K562 (cell line): Measurements from ENCODE around the gene LRRN3. TPM values are rescaled to one million over a fixed set of nuclear protein-coding genes. Genes with fewer than 3 reads are reported as not detected.

Experiments
- ATAC-seq: fragments of 200-7000 bp; cut with Tn5 transposase; 3 replicates; pipeline ENCODE4 v1.9.1; 2020; ENCODE audit warnings: moderate library complexity
- BruUV-seq: library from RNA; stranded (reverse); fragments of 400-500 nt; replicated peaks from 2 replicates; lab custom pipeline; 2021; lab: Mats Ljungman, UMichigan
- CTCF ChIA-PET: fragments of 300-600 bp; formaldehyde crosslinking; extraction: SDS; loops from one replicate; lab custom pipeline; 2021; ENCODE audit warnings: low intra/inter-chr PET ratio; lab: Yijun Ruan, JAX
- POLR2A ChIA-PET: fragments of 300-600, 350-650 bp; sonication (Branson Sonifier 250); formaldehyde crosslinking; extraction: SDS; loops from one replicate; lab custom pipeline; 2021; ENCODE audit warnings: antibody characterized with exemption, inconsistent platforms; lab: Yijun Ruan, JAX
- DNase-seq, 4 experiments: peaks; one replicate each; pipeline versions ENCODE4 v3.0.0 to v3.0.0-alpha.2; 2011 to 2018; ENCODE audit warnings: low spot score in 3 of 4, mixed read lengths in 3 of 4; ENCODE audit errors: extremely low read depth in 1 of 4
- FAIRE-seq: peaks from 2 replicates; lab custom pipeline; 2011; peaks lifted over from hg19 to GRCh38; lab: Jason Lieb, UNC
- H2AFZ ChIP-seq: 2 replicates; pipeline ENCODE4 v1.6.0; 2011; ENCODE audit warnings: low read depth, low read length, control low read depth, inconsistent platforms
- H3K27ac ChIP-seq: fragments of 200-600 bp; 3 replicates; pipeline ENCODE4 v1.8.0; 2011; ENCODE audit warnings: low read depth, mild to moderate bottlenecking, control low read depth, inconsistent platforms, low read length, moderate library complexity, mixed read lengths; ENCODE audit errors: extremely low read depth
- H3K27me3 ChIP-seq, 2 experiments: fragments of 300-600 bp in 1 of 2; 2 replicates in 1 of 2; 3 replicates in 1 of 2; pipeline versions ENCODE4 v1.6.0 to v1.8.0; 2011; ENCODE audit warnings: inconsistent platforms in 2 of 2, low read length in 2 of 2, mild to moderate bottlenecking in 1 of 2, mixed read lengths in 1 of 2, moderate library complexity in 1 of 2; ENCODE audit not compliant: control insufficient read depth in 2 of 2, insufficient read depth in 2 of 2
- H3K36me3 ChIP-seq: fragments of 300-600 bp; 3 replicates; pipeline ENCODE4 v1.8.0; 2011; ENCODE audit warnings: mild to moderate bottlenecking, low read length, inconsistent platforms; ENCODE audit not compliant: control insufficient read depth, insufficient read depth
- H3K4me1 ChIP-seq, 2 experiments: fragments of 200-600 bp in 1 of 2; replicated peaks in 1 of 2; 2 replicates in 1 of 2; 3 replicates in 1 of 2; pipeline versions ENCODE4 v1.5.1 to v1.8.0; 2011; ENCODE audit warnings: inconsistent platforms in 2 of 2, low read length in 2 of 2, mild to moderate bottlenecking in 1 of 2, mixed read lengths in 1 of 2, moderate library complexity in 1 of 2; ENCODE audit not compliant: control insufficient read depth in 2 of 2, insufficient read depth in 2 of 2
- H3K4me2 ChIP-seq: 2 replicates; pipeline ENCODE4 v1.6.1; 2011; ENCODE audit warnings: low read length, control low read depth, inconsistent platforms, mixed read lengths; ENCODE audit not compliant: insufficient read depth
- H3K4me3 ChIP-seq: fragments of 200-600 bp; sonication (generic), shearing (Covaris generic); 2 replicates; pipeline ENCODE4 v1.5.1; 2016; ENCODE audit warnings: control low read depth, inconsistent platforms
- H3K79me2 ChIP-seq: fragments of 200-600 bp; 3 replicates; pipeline ENCODE4 v1.8.0; 2011; ENCODE audit warnings: low read length, inconsistent platforms; ENCODE audit not compliant: control insufficient read depth, insufficient read depth
- H3K9ac ChIP-seq, 2 experiments: 2 replicates each; pipeline versions ENCODE4 v1.6.0 to v1.6.1; 2011; ENCODE audit warnings: low read depth in 2 of 2, low read length in 2 of 2, control low read depth in 1 of 2, inconsistent platforms in 1 of 2, mild to moderate bottlenecking in 1 of 2, mixed read lengths in 1 of 2; ENCODE audit not compliant: insufficient read depth in 1 of 2
- H3K9me1 ChIP-seq: one replicate; pipeline ENCODE4 v1.6.0; 2011; ENCODE audit warnings: inconsistent platforms, mild to moderate bottlenecking, low read length, moderate library complexity; ENCODE audit not compliant: control insufficient read depth, insufficient read depth
- H3K9me3 ChIP-seq: replicated peaks from 2 replicates; pipeline ENCODE4 v1.5.1; 2011; ENCODE audit warnings: low read depth, low read length, inconsistent platforms; ENCODE audit not compliant: control insufficient read depth, insufficient read depth
- H4K20me1 ChIP-seq: replicated peaks from 2 replicates; pipeline ENCODE4 v1.6.1; 2011; ENCODE audit warnings: low read length, inconsistent platforms, mixed read lengths; ENCODE audit not compliant: control insufficient read depth, insufficient read depth
- CHD2 ChIP-seq: IDR thresholded peaks from 2 replicates; pipeline ENCODE4 v1.6.1; 2011; ENCODE audit warnings: low read depth, low read length
- DEAF1 ChIP-seq: fragments of 450-650 bp; formaldehyde crosslinking; IDR thresholded peaks from 2 replicates; pipeline ENCODE4 v1.4.0; 2020; ENCODE audit warnings: mild to moderate bottlenecking, moderate library complexity
- FOXM1 ChIP-seq, 2 experiments: fragments of 450-650 bp in 1 of 2; sonication (generic) in 1 of 2; formaldehyde crosslinking in 1 of 2; IDR thresholded peaks; 2 replicates each; pipeline versions ENCODE4 v1.6.1 to v1.9.0; 2017 to 2022; ENCODE audit warnings: low read depth in 2 of 2, mild to moderate bottlenecking in 2 of 2, missing genetic modification reagents in 1 of 2, moderate library complexity in 1 of 2
- ILK ChIP-seq: fragments of 450-650 bp; IDR thresholded peaks from 2 replicates; pipeline ENCODE4 v1.6.1; 2016; ENCODE audit warnings: missing genetic modification characterization, low read depth, mild to moderate bottlenecking, missing compliant biosample characterization, moderate library complexity, borderline replicate concordance
- KAT7 ChIP-seq: sonication (generic); formaldehyde crosslinking; IDR thresholded peaks from 2 replicates; pipeline ENCODE4 v1.8.0; 2022; ENCODE audit warnings: missing genetic modification reagents, mild to moderate bottlenecking, borderline replicate concordance
- NBN ChIP-seq: fragments of 450-650 bp; IDR thresholded peaks from 2 replicates; pipeline ENCODE4 v1.6.1; 2016; ENCODE audit warnings: low read depth, mild to moderate bottlenecking
- NEUROD1 ChIP-seq: fragments of 150-350 bp; IDR thresholded peaks from 2 replicates; pipeline ENCODE4 v1.6.1; 2014; ENCODE audit warnings: borderline replicate concordance, low read length, low read depth; ENCODE audit not compliant: partially characterized antibody
- NFIC ChIP-seq: fragments of 450-650 bp; IDR thresholded peaks from 2 replicates; pipeline ENCODE4 v1.6.1; 2017; ENCODE audit warnings: mild to moderate bottlenecking, inconsistent platforms
- SMAD3 ChIP-seq: fragments of 450-650 bp; formaldehyde crosslinking; conservative IDR thresholded peaks from 2 replicates; pipeline ENCODE4 v1.4.0; 2020; ENCODE audit warnings: mild to moderate bottlenecking
- SMARCA4 ChIP-seq: fragments of 450-650 bp; IDR thresholded peaks from 2 replicates; pipeline ENCODE4 v1.6.1; 2016
- ZNF224 ChIP-seq: sonication (generic); formaldehyde crosslinking; IDR thresholded peaks from 2 replicates; pipeline ENCODE4 v1.8.0; 2022; ENCODE audit warnings: mild to moderate bottlenecking, missing genetic modification reagents
- ZNF263 ChIP-seq: sonication (generic); formaldehyde crosslinking; IDR thresholded peaks from 2 replicates; pipeline ENCODE4 v1.8.0; 2022; ENCODE audit warnings: mild to moderate bottlenecking, missing genetic modification reagents, borderline replicate concordance
- ZNF551 ChIP-seq: fragments of 250-450 bp; sonication (Bioruptor Pico); IDR thresholded peaks from 2 replicates; pipeline ENCODE4 v1.5.0; 2021; ENCODE audit warnings: mild to moderate bottlenecking, moderate library complexity
- ZNF696 ChIP-seq: fragments of 250-450 bp; sonication (Bioruptor Pico); conservative IDR thresholded peaks from 2 replicates; pipeline ENCODE4 v1.4.0; 2020; ENCODE audit warnings: mild to moderate bottlenecking, moderate library complexity
- ZNF699 ChIP-seq: fragments of 250-450 bp; sonication (Bioruptor Pico); IDR thresholded peaks from 2 replicates; pipeline ENCODE4 v1.8.0; 2021; ENCODE audit warnings: mild to moderate bottlenecking, moderate library complexity; ENCODE audit not compliant: insufficient replicate concordance
- WGBS: fragments of 100-300 bp; shearing (Covaris generic); methylation state at CpG from one replicate; pipeline ENCODE4 v1.1.6; 2016; ENCODE audit warnings: low coverage, mixed read lengths; ENCODE audit not compliant: insufficient coverage; ENCODE audit errors: missing lambda C conversion rate; 5-methylcytosine and 5-hydroxymethylcytosine counted together
- in situ Hi-C: fragments of 300-500 bp; cut with MboI; formaldehyde crosslinking; loops from 4 replicates; pipeline ENCODE4 v1.15.0; 2018; ENCODE audit warnings: inconsistent platforms, mixed read lengths
- intact Hi-C: fragments of 100-400 bp; cut with micrococcal nuclease; formaldehyde crosslinking; loops from 2 replicates; pipeline ENCODE4 v1.14.2; 2022
- polyA plus RNA-seq, 8 experiments: library from polyadenylated mRNA; depleted of rRNA in 4 of 8; stranded (reverse) in 5 of 8; unstranded in 3 of 8; fragments of >200 nt; fragmentation: Nextera tagmentation in 2 of 8; fragmentation: Illumina TruSeq in 1 of 8; extraction: Ambion mirVana in 2 of 8; extraction: Trizol in 1 of 8; gene quantifications; 2 replicates each; pipeline versions ENCODE4 v1.2.1 to v1.2.3, GENCODE V29; 2011 to 2014; ENCODE audit warnings: inconsistent platforms in 1 of 8, missing spikeins in 1 of 8
- total RNA-seq, 7 experiments: library from RNA; depleted of rRNA in 6 of 7; stranded (reverse); fragments of >200 nt in 6 of 7; fragmentation: Illumina TruSeq in 2 of 7; extraction: Trizol in 2 of 7; gene quantifications; 2 replicates each; pipeline versions ENCODE4 v1.2.1 to v1.2.3, GENCODE V29; 2011 to 2021; ENCODE audit warnings: low replicate concordance in 1 of 7

Gene LRRN3
- total and polyA plus RNA-seq, 9 of the 15 experiments (the other 6 are each of a cell fraction or from before 2014, with no cell fraction given): 0.05 to 1.00 (median 0.20) TPM; not detected in 1

- FAIRE-seq (no peak), DNase-seq (no peak)
- BruUV-seq: no TSS peak
- H3K9me3 ChIP-seq: no peaks in the 10 kb centered on the region
- H3K79me2 ChIP-seq: no peaks in the 10 kb centered on the region
- TF ChIP-seq NBN (no peak), FOXM1 (IDR thresholded peaks at IDR 0.05; ENCODE audit: low read depth) (no peak), FOXM1 (CRISPR knock-in tag; IDR thresholded peaks at IDR 0.05; ENCODE audit: low read depth) (no peak), ILK (tag) (no peak), ZNF263 (CRISPR knock-in tag) (no peak)
- TF ChIP-seq, all 486 proteins: peak for 0
- WGBS: 51% methylated on average over 4 of the region's 4 CpGs
- ChIA-PET POLR2A (no interaction called here), CTCF (no interaction called here)
- H4K20me1 ChIP-seq: no peaks in the 10 kb centered on the region
- no peak overlapping the region for H3K9ac ChIP-seq
- no peak overlapping the region for H2AFZ ChIP-seq
- no peaks in the 10 kb centered on the region for H3K9me1 ChIP-seq
- no peaks in the 10 kb centered on the region for H3K4me1 ChIP-seq
- no peak overlapping the region for H3K4me2 ChIP-seq
- in situ Hi-C loops (no loop called here), intact Hi-C loops (no loop called here)
- no peak overlapping the region for H3K4me3 ChIP-seq
- no peak overlapping the region for H3K27ac ChIP-seq
- H3K36me3 ChIP-seq: no peaks in the 10 kb centered on the region
- no peaks in the 10 kb centered on the region for H3K27me3 ChIP-seq
- ATAC-seq: no peak
These were observed 8.6 kb upstream of the LRRN3 start for GRCh38 chr7:111082351-111082750.

- Histone ChIP-seq H2AFZ (no peak overlapping the region), H3K27me3 (no peaks in the 10 kb centered on the region), H3K27ac (no peak overlapping the region), H3K4me3 (no peak overlapping the region), H3K9me3 (no peaks in the 10 kb centered on the region), H3K4me2 (no peak overlapping the region), H3K4me1 (no peaks in the 10 kb centered on the region), H3K9me1 (no peaks in the 10 kb centered on the region), H3K79me2 (no peaks in the 10 kb centered on the region), H4K20me1 (no peaks in the 10 kb centered on the region), H3K36me3 (no peaks in the 10 kb centered on the region), H3K9ac (no peak overlapping the region)
- ATAC-seq (no peak), DNase-seq (no peak), FAIRE-seq (no peak)
- ChIA-PET CTCF (no interaction called here), POLR2A (interaction anchor here (1.8 kb wide), 1 partner anchor 9 kb away, joined by 6 read pairs; no protein-coding TSS in a partner anchor)
- in situ Hi-C loops (no loop called here), intact Hi-C loops (no loop called here)
- BruUV-seq: no TSS peak
- TF ChIP-seq SMARCA4 (no peak), ZNF551 (no peak), NFIC (no peak), ZNF696 (CRISPR knock-in tag) (no peak), DEAF1 (no peak), NEUROD1 (no peak), SMAD3 (no peak), KAT7 (no peak), ZNF699 (no peak), ZNF224 (no peak), CHD2 (no peak)
- WGBS: 55% methylated on average over 5 of the region's 5 CpGs
These were observed 7.5 kb upstream of the LRRN3 start for GRCh38 chr7:111083413-111083812.
